Osteoblast (primary cell): ENCODE measurements around the gene UPK1B. TPM values are rescaled to one million over a fixed set of nuclear protein-coding genes. Genes with fewer than 3 reads are reported as not detected.
A peak's percentile ranks its signal among the peaks of the same experiment; 100 is the strongest.

Experiments used
- DNase-seq: peaks from one replicate; pipeline ENCODE4 v3.0.0; 2011; ENCODE audit warnings: low spot score, mixed read lengths; ENCODE audit not compliant: insufficient read length; ENCODE audit errors: missing footprints
- H2AFZ ChIP-seq: 2 replicates; pipeline ENCODE4 v1.6.0; 2011; ENCODE audit warnings: mild to moderate bottlenecking, low read length
- H3K27ac ChIP-seq: 2 replicates; pipeline ENCODE4 v1.5.1; 2011; ENCODE audit warnings: mild to moderate bottlenecking, low read depth, low read length, moderate library complexity
- H3K27me3 ChIP-seq: 2 replicates; pipeline ENCODE4 v1.6.0; 2012; ENCODE audit warnings: mild to moderate bottlenecking, control low read depth, inconsistent platforms, low read length, moderate library complexity; ENCODE audit not compliant: insufficient read depth
- H3K36me3 ChIP-seq: 2 replicates; pipeline ENCODE4 v1.5.1; 2011; ENCODE audit warnings: mild to moderate bottlenecking, low read length, control low read depth, moderate library complexity; ENCODE audit not compliant: insufficient read depth
- H3K4me1 ChIP-seq: 2 replicates; pipeline ENCODE4 v1.5.1; 2011; ENCODE audit warnings: mild to moderate bottlenecking, low read length, control low read depth, moderate library complexity; ENCODE audit not compliant: insufficient read depth
- H3K4me2 ChIP-seq: 2 replicates; pipeline ENCODE4 v1.6.0; 2011; ENCODE audit warnings: mild to moderate bottlenecking, low read length; ENCODE audit not compliant: insufficient read depth
- H3K4me3 ChIP-seq: fragments of 200-600 bp; sonication (generic); 3 replicates; pipeline ENCODE4 v1.5.1; 2012; ENCODE audit warnings: mild to moderate bottlenecking, low read length, inconsistent platforms; ENCODE audit not compliant: insufficient read depth
- H3K79me2 ChIP-seq: 2 replicates; pipeline ENCODE4 v1.6.0; 2012; ENCODE audit warnings: mild to moderate bottlenecking, low read length, control low read depth, inconsistent platforms; ENCODE audit not compliant: insufficient read depth
- H3K9me3 ChIP-seq: 2 replicates; pipeline ENCODE4 v1.5.1; 2011; ENCODE audit warnings: low read depth, low read length, control low read depth
- H4K20me1 ChIP-seq: 2 replicates; pipeline ENCODE4 v1.6.0; 2012; ENCODE audit warnings: mild to moderate bottlenecking, low read length, control low read depth; ENCODE audit not compliant: insufficient read depth
- CTCF ChIP-seq: IDR thresholded peaks from 2 replicates; pipeline ENCODE4 v1.5.1; 2011; ENCODE audit warnings: mild to moderate bottlenecking, low read depth, low read length, moderate library complexity; ENCODE audit errors: extremely low read depth
- total RNA-seq: library from RNA; depleted of rRNA; stranded (reverse); fragments of >200 nt; gene quantifications from 2 replicates; pipeline ENCODE4 v1.2.3, GENCODE V29; 2012

UPK1B gene
- total RNA-seq, 1 donor: 0.36 TPM

GRCh38 chr3:119191800-119192199, 18.4 kb downstream of the UPK1B start:
- Histone ChIP-seq H3K27me3 (no peaks in the 10 kb centered on the region), H3K4me2 (no peak overlapping the region), H3K4me1 (peaks cover 17% of the 10 kb centered on the region), H2AFZ (no peak overlapping the region), H3K9me3 (no peaks in the 10 kb centered on the region), H3K79me2 (no peaks in the 10 kb centered on the region), H3K36me3 (no peaks in the 10 kb centered on the region), H3K27ac (no peak overlapping the region), H3K4me3 (no peak overlapping the region), H4K20me1 (no peaks in the 10 kb centered on the region)
- no peak for TF ChIP-seq CTCF
- DNase-seq: no peak

DNA sequence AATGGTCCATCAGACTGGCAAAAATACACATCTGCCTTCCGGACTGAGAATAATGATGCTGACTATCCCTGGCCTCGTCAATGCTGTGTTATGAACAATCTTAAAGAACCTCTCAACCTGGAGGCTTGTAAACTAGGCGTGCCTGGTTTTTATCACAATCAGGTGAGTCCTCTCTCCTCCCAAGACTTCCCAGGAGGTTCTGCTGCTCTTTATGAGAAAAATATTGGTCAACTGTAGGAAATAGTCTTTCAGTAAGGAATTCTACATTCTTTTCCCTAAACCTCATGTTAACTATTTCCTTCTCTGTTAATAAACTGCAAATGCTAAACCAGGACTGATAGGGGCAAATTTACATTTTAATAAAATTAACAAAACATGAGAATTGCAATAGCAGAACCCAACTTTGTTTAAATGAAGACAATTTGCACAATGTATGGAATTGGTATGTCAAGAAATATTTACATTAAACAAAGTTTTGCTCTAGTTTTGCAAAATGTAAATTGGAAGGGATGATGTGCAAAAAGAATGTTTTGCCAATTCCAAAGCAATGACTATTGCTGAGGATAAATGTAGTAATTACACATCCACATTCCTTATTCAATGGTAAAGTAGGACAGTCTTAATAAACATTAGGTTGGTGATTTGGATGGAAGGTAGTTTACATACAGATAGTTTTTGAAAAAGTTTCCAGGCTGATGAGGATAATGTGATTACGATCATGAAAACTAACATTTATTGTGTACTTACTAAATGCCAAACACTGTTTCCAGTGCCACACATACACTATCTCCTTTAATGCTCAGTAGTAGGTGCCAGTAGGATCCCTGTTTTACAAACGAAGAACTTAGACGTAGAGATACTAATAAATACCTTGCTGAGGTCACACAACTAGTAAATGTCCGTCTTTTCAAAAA, 21.1 kb downstream of the UPK1B start:
- DNase-seq: peak; percentile 41

GRCh38 chr3:119195151-119195476, 21.7 kb downstream of the UPK1B start:
- Histone ChIP-seq H3K27me3 (no peaks in the 10 kb centered on the region), H3K36me3 (no peaks in the 10 kb centered on the region), H3K27ac (no peak overlapping the region), H3K4me1 (peaks cover 14% of the 10 kb centered on the region), H2AFZ (no peak overlapping the region), H3K79me2 (no peaks in the 10 kb centered on the region), H4K20me1 (no peaks in the 10 kb centered on the region), H3K4me2 (peak overlapping the region; percentile 2), H3K4me3 (no peak overlapping the region), H3K9me3 (no peaks in the 10 kb centered on the region)
- no peak for TF ChIP-seq CTCF
- DNase-seq: no peak

More for the DNA sequence above, 21.1 kb downstream of the UPK1B start:
- H3K79me2 ChIP-seq: no peaks in the 10 kb centered on the region
- H4K20me1 ChIP-seq: no peaks in the 10 kb centered on the region
- peak overlapping the region; percentile 30 for H3K27ac ChIP-seq
- H2AFZ ChIP-seq: no peak overlapping the region
- no peaks in the 10 kb centered on the region for H3K27me3 ChIP-seq
- peaks cover 14% of the 10 kb centered on the region for H3K4me1 ChIP-seq
- no peak overlapping the region for H3K4me3 ChIP-seq
- H3K36me3 ChIP-seq: no peaks in the 10 kb centered on the region
- H3K9me3 ChIP-seq: no peaks in the 10 kb centered on the region
- H3K4me2 ChIP-seq: peak overlapping the region; percentile 2
- no peak for TF ChIP-seq CTCF

GRCh38 chr3:119195911-119196310, 22.5 kb downstream of the UPK1B start:
- H3K4me2 ChIP-seq: no peak overlapping the region
- H3K27me3 ChIP-seq: no peaks in the 10 kb centered on the region
- H3K4me1 ChIP-seq: peaks cover 14% of the 10 kb centered on the region
- TF ChIP-seq CTCF: no peak
- no peak overlapping the region for H3K4me3 ChIP-seq
- no peaks in the 10 kb centered on the region for H3K9me3 ChIP-seq
- DNase-seq: no peak
- no peak overlapping the region for H3K27ac ChIP-seq
- no peaks in the 10 kb centered on the region for H3K79me2 ChIP-seq
- H4K20me1 ChIP-seq: no peaks in the 10 kb centered on the region
- no peak overlapping the region for H2AFZ ChIP-seq
- no peaks in the 10 kb centered on the region for H3K36me3 ChIP-seq
